Erythroblast (primary cell): ENCODE data around the gene UNC13B.

Experiments
- GATA1 ChIP-seq: IDR thresholded peaks from 2 replicates; pipeline ENCODE4 v1.6.1; 2011; ENCODE audit warnings: low read depth, mild to moderate bottlenecking, control low read depth, low read length, moderate library complexity
- POLR2A ChIP-seq: IDR thresholded peaks from 2 replicates; pipeline ENCODE4 v1.6.1; 2011; ENCODE audit warnings: mild to moderate bottlenecking, low read length

DNA sequence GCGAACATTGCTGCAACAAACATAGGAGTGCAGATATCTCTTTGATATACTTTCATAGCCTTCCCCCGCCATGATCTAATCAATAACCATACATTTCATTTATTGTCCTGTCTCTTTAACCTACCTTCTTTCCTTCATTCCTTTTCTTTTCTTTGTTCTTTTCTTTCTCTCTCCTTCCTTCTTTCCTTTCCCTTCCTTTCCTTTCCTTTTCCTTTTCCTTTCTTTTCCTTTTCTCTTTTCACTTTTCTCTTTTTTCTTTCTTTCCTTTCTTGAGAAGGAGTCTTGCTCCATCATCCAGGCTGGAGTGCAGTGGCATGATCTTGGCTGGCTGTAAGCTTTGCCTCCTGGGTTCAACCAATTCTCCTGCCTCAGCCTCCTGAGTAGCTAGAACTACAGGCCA lies 100.3 kb downstream of the UNC13B start:
- TF ChIP-seq GATA1 (no peak), POLR2A (no peak)
